Colon (tissue), 2 donors: ENCODE measurements around the gene TCL1B.
"Not testable (repeated sequence)": the region's sequence is repeated elsewhere in the genome, so short reads cannot be mapped to it uniquely, and the experiment has no call there.

Source experiments
- FAIRE-seq: peaks from 2 replicates; lab custom pipeline; 2012; peaks lifted over from hg19 to GRCh38; lab: Jason Lieb, UNC
- donor health status: control.
- donor health status: control.

The TCL1B gene

DNA sequence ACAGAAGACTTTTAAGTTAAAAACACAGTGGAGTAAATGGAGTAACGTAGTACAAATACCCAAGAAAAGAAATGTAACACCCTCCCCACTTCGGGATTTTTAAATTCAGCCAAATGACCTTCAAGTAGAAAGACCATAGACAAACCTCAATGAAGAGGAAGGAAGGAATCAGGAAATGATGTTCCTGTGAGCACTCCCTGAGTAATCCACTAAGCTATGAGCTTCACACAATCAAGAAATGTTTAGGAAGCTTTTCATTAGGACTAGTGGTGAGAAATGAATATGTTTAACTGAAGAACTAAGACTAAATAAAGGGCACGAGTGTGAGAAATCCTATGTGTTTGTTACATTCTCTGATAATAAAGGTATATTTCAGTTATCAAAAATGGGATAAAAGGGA is 17.6 kb downstream of the TCL1B start:
- FAIRE-seq: no peak

GRCh38 chr14:95705518-95705917 is 19.3 kb downstream of the TCL1B start:
- FAIRE-seq: no peak

- FAIRE-seq: no peak
These were observed 21.1 kb downstream of the TCL1B start for GRCh38 chr14:95707327-95707726.

DNA sequence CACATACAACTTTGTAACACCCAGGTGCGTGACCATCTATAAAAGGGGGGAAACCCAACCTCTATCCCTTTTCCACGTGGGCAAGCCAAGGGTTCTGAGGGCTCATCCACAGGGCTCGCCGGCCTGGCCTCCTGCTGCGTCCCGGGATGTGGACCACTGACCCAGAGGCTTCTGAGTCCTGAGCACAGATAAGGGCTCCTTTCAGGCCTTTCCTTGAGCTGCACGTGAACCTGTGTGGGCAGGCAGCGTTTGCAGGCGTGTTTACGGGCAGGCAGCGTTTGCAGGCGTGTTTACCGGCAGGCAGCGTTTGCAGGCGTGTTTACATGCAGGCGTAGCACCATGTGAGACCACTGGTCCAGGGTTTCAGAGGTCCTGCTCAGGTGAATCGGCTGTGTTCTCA is 23.9 kb downstream of the TCL1B start:
- FAIRE-seq: no peak

DNA sequence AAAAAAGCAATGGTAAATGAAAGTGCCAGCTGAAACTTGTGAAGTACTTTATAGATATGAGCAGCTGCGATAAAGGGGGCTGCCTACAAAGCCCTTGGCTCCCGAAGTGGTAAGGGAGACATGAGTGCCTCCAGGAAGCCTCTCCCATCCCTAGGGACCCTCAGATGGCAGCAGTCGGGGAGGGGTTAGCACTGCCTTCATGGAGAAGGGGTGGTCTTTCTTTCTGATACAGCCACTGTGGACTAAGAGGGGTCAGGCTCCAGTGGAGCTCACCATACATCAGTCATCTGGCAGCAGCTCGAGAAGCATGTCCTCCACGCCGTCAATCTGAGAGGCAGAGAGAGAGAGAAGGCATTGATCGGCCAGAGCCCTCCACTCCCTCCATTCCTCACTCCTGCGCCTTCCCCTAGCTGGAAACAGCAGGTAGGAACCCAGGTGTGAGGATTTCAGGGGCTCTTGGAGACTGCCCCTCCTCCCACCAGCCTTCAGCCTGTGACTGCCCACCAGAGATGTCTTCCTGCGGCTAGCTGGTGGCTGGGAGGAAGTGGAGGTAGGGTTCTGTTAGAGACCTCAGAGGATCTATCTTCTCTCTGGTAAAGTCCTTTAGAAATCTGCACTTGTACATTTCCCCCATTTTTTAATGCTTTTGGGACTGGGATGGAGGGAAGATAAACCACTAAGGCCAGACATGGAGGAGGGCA is 25.4 kb downstream of the TCL1B start:
- no peak for FAIRE-seq

GRCh38 chr14:95712398-95712797 is 26.2 kb downstream of the TCL1B start:
- no peak for FAIRE-seq

GRCh38 chr14:95713596-95714371 is 27.6 kb downstream of the TCL1B start, which contains the start of gene TCL1A:
TSS of gene TCL1A (minus strand) at chr14:95714125. CDS start at chr14:95714066, 59 bp downstream.
- no peak for FAIRE-seq

DNA sequence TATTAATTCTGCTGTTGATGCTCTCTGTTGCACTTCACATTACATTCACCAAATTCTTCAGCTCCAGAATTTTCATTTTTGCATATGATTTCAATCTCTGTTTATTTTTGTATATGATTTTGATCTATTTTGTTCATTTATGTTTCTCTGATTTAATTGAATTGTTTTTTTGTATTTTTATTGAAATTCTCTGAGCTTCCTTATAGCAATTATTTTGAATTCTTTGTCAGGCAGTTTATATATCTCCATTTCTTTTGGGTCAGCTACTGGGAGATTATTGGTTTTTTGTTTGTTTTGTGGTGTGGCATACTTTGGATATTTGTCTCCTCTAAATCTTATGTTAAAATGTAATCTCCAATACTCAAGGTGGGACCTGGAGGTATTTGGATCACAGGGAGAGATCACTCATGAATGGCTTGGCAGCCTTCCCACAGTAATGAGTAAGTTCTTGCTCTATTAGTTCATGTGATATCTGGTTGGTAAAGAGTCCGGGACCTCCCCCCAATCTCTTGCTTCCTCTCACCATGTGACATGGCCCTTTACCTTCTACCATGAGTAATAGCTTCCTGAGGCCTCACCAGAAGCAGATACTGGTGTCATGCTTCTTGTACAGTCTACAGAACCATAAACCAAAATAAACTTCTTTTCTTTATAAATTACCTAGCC is 36.4 kb downstream of the TCL1B start:
- no peak for FAIRE-seq

GRCh38 chr14:95725685-95726336 is 39.6 kb downstream of the TCL1B start:
- FAIRE-seq: no peak

DNA sequence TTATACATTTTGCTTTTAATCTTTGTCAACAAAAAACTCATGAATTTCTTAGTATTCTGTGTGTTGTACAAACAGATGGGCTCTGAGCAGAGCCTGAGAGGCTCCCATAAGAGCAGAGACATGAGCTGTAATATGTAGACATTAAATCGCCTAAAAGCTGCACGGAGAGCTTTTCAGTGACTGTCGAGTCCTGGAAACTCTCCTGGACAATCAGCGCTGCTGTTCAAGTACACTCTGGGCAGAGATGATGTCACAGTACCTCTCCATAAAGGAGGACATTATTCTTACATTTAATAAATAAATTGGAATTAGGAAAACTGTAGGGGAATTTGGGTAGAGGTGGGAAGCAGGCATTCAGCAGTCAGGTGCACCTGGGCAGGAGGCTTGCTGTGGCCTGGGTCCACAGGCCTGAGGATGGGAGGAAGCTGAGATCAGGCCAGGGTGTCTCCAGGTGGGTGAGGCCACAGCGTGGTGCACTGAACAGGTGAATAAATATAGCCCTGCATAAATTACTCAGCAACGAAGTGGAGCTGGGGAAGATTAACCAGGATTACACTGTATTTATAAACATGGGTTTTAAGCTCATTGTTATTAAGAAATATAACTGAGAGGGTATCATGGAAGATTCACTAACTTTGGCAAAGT is 41.0 kb downstream of the TCL1B start:
- FAIRE-seq: no peak

GRCh38 chr14:95729402-95730028 is 43.3 kb downstream of the TCL1B start:
- FAIRE-seq: not testable (repeated sequence)

GRCh38 chr14:95730126-95730525 is 43.9 kb downstream of the TCL1B start:
- no peak for FAIRE-seq

- no peak for FAIRE-seq
These were observed 47.0 kb downstream of the TCL1B start for GRCh38 chr14:95733212-95733611.

DNA sequence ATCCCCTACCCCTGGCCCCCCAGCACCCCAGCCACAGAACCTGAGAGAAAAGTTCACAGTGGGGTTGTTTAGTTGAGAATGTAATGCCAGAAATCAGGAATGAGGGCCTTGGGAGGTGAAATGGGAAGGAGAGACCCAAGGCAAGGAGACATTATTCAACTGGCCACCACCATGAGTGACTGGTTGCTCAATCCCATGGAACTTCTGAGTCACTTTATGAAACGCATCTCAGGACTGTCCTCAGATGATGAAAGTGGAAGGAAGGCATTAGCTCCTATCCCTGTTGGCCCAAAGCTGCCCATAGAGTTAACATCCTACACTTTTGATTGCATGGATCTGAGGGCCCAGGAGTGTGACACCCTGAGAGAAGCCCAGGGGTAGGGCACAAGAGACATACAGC is 53.1 kb downstream of the TCL1B start:
- FAIRE-seq: no peak

- FAIRE-seq: no peak
These were observed 54.8 kb downstream of the TCL1B start for GRCh38 chr14:95741038-95741490.

GRCh38 chr14:95741781-95742180 is 55.6 kb downstream of the TCL1B start:
- FAIRE-seq: no peak
